Retina (tissue), 1 donor: Measurements from ENCODE around the gene GRM8.

ENCODE experiments used
- DNase-seq: peaks from one replicate; pipeline ENCODE4 v3.0.0-alpha.2; 2016

GRM8 gene

GRCh38 chr7:126411032-126411820 lies 841.5 kb downstream of the GRM8 start:
- DNase-seq: no peak

GRCh38 chr7:126403040-126403439 lies 849.7 kb downstream of the GRM8 start:
- no peak for DNase-seq

GRCh38 chr7:126401918-126402317 lies 850.8 kb downstream of the GRM8 start:
- no peak for DNase-seq

- no peak for DNase-seq
Observed at GRCh38 chr7:126398851-126399529, 853.8 kb downstream of the GRM8 start.

- no peak for DNase-seq
Observed at GRCh38 chr7:126398285-126398684, 854.5 kb downstream of the GRM8 start.

- no peak for DNase-seq
Observed at GRCh38 chr7:126394406-126394805, 858.3 kb downstream of the GRM8 start.
